GM21447 (cell line): ENCODE results near the gene PRKG1.
"Not testable (repeated sequence)": the region's sequence is repeated elsewhere in the genome, so short reads cannot be mapped to it uniquely, and the experiment has no call there.

Source experiments
- ATAC-seq: cut with Tn5 transposase; IDR thresholded peaks from one replicate; pipeline ENCODE4 v1.9.1; 2021; ENCODE audit not compliant: unreplicated experiment

The PRKG1 gene

DNA sequence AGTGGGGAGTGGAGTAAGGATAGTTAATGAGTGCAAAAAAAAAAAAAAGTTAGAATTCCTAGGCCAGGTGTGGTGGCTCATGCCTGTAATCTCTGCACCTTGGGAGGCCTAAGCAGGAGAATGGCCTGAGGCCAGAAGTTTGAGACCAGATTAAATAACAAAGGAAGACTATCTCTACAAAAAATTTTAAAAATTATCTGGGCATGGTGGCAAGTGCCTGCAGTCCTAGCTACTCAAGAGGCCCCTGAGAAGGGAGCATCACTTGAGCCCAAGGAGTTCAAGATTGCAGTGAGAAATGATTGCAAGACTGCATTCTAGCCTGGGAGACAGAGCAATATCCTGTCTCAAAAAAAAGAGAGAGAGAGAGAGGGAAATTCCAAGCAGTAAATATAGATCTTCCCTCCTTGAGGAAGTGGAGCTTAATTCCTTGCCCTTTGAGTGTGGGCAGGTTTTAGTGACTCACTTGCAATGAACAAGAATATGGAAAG lies 644.6 kb downstream of the PRKG1 start:
- no peak for ATAC-seq

- no peak for ATAC-seq
Observed at GRCh38 chr10:51724038-51724437, 649.8 kb downstream of the PRKG1 start.

- no peak for ATAC-seq
Observed at GRCh38 chr10:51729822-51730555, 655.7 kb downstream of the PRKG1 start.

GRCh38 chr10:51733057-51733456 lies 658.8 kb downstream of the PRKG1 start:
- ATAC-seq, result no peak

- ATAC-seq, result peak; percentile 98
Observed at GRCh38 chr10:51743146-51743545, 668.9 kb downstream of the PRKG1 start.

GRCh38 chr10:51744235-51745000 lies 670.1 kb downstream of the PRKG1 start:
- no peak for ATAC-seq

DNA sequence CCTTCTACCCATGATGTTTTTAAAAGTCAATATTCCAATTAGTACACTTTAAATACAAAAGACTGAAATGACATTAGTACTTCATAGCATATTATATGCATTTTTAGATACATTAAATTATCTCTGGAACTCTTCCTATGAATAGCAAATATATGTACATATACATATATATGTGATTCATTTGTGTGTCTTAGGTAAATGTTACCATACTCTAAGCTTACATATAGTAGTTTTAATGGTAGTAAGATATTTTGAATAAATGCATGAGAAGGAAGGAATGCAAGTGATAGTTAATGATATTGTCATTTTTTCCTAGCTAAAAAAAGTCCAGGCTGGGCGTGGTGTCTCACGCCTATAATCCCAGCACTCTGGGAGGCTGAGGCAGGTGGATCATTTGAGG lies 671.1 kb downstream of the PRKG1 start:
- ATAC-seq, result no peak

DNA sequence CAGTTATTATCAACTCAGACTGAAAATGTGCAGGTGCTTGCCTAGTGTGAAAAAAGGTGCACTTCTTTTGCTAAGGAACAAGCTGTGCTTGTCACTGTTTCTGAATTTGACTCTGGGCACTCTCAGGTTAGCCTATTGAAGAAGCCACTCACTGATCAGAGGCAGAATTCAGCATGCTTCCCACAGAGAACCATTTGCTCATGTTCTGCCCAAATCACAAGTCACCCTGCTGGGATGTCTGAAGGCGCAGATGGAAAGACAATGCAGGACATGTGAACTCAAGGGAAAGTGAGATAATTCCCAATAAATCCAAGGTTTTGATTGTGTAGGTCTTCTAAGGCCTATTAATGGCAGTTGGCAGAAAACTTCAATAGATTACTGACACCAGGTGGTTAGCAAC lies 672.9 kb downstream of the PRKG1 start:
- no peak for ATAC-seq

DNA sequence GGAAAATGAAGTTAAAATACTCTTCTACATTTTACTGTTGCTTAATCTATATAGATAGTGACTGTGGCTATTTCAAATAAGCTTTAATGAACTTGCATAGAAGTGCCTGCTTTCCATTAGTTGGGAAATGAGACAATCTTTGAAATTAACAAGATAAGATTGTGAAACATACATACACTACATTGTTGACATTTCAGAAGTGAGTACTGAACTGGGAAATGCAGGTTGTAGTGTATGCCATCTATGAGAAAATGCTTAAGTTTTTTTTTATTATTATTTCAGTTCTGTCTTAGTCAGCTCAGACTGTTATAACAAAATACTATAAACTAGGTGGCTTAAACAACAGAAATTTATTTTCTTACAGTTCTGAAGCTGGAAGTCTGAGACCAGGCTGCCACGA lies 674.7 kb downstream of the PRKG1 start:
- no peak for ATAC-seq

GRCh38 chr10:51758366-51758765 lies 684.1 kb downstream of the PRKG1 start:
- no peak for ATAC-seq

- ATAC-seq, result not testable (repeated sequence)
Observed at GRCh38 chr10:51758838-51759237, 684.6 kb downstream of the PRKG1 start.

DNA sequence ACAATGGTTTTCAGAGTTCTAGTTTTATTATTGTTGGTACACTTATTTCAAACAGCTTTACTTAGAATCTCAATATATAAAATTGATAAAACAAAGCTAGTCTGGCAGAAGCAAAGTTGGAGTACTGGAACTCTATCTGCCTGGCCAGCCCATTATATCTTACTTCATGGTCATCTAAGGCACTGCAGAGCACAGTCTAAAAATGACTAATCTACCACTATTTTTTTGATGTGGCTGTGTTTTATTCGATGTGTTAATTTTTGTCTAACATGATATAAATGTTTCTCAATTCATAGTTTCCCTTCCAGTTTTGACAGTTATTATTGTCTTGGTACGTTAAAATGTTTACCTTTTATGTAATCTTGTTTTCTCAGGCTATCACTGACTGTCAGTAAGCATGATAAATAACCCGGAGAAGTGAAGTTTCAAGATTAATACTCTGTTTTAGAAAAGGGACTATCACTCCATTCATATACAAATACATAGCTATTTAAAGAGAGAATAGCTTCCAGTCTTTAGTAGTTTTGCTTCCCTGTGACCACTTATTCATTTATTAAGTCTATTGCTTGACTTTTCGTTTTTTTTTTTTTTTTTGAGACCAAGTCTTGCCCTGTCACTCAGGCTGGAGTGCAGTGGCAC lies 685.7 kb downstream of the PRKG1 start:
- ATAC-seq, result no peak

DNA sequence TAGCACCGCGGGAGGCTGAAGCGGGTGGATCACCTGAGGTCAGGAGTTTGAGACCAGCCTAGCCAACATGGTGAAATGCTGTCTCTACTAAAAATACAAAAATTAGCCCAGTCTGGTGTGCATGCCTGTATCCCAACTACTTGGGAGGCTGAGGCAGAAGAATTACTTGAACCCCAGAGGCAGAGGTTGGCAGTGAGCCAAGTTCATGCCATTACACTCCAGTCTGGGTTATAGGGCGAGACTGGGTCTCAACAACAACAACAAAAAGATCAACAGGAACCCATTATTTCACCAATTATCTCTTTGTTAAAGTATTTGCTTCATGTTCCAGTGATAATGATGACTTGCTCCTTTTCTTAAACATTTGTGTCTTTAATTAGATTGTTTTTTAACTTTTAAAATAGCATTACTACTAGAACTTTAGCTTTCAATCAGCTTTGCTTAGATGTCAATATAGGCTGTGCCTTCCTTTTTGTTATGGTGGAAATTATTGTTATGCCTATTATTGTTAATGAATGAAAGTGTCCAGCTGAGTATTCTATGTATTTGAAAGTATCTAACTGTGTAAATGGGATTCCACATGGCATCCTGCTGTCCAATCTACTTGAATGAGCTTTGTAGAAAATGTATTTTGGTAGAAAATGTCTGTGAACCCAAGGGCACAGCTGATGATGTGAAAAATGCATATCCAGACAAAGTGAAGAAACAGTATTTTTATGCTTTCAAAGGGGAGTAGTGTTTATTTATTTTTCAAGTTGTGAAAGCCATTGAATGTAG lies 686.8 kb downstream of the PRKG1 start:
- ATAC-seq, result no peak

GRCh38 chr10:51763746-51764145 lies 689.5 kb downstream of the PRKG1 start:
- no peak for ATAC-seq

DNA sequence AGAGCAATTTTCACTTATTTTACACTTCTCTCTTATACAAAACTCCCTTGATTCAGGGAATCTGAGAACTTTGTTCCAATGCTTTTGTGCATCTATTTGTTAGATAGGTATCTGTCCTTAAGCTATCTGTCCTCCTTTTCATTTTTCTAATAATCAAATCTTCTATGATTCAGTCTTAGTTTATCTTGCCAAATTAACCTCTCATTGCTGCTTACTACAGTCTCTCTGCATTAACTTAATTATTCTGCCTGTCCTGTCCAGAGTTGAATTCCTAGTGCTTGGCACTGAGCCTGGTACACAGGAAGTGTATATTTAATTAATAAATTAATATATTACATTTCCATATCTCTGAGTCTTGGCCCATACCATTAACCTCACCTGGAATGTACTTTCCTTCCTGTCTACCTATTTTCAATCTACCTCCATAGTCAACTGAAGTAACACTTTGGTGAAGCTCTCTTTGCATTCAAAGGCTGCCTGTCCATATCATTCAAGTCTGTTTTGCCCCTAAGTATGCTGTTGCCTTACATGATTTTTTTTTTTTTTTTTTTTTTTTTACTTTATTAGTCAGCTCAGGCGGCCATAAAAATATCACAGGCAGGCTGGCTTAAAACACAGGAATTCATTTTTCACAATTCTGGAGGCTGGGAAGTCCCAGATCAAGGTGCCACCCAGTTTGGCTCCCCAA lies 691.1 kb downstream of the PRKG1 start:
- no peak for ATAC-seq

GRCh38 chr10:51766423-51767102 lies 692.3 kb downstream of the PRKG1 start:
- no peak for ATAC-seq

DNA sequence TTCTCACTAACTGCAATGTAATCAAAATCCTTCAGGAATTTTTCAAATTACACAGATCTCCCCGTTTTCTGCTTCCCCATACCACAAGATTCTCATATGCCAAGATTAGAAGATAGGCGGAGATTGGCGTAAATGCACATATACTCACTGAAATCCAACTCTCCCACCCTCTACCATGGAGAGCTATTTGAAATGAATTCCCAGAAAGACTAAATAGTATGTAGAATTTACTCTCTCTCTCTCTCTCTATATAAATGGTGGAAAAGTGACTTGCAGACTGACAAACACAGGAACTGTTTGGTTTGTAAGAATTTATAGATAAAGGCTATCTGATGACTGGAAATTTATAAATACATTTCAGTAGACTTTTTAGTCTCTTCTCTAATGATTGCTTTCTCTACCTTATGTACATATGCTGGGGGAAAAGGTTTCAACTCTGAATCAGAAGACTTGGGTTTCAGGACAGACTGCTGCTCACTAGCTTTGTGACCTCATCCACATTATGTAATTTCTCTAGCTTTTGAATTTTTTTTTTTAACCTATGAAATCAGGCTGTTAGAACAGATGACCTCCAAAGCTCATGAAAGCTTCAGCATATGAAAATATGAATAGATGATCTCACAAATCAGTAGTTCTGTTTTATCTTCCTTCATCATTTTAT lies 692.9 kb downstream of the PRKG1 start:
- ATAC-seq, result no peak

GRCh38 chr10:51768886-51769465 lies 694.7 kb downstream of the PRKG1 start:
- ATAC-seq, result no peak

GRCh38 chr10:51770709-51771108 lies 696.4 kb downstream of the PRKG1 start:
- ATAC-seq, result no peak
